PC-3 (cell line): Measurements from ENCODE around the gene CBFA2T3. TPM values are rescaled to one million over a fixed set of nuclear protein-coding genes. Genes with fewer than 3 reads are reported as not detected.

ENCODE experiments used
- ATAC-seq: fragments of 200-7000 bp; cut with Tn5 transposase; 2 replicates; pipeline ENCODE4 v1.9.1; 2020; ENCODE audit warnings: mild to moderate bottlenecking, moderate library complexity
- BruUV-seq: library from RNA; stranded (reverse); fragments of 400-500 nt; replicated peaks from 2 replicates; lab custom pipeline; 2021; lab: Mats Ljungman, UMichigan
- CTCF ChIA-PET: fragments of 300-600 bp; sonication (Branson Sonifier 250); formaldehyde crosslinking; loops from one replicate; lab custom pipeline; 2022; ENCODE audit warnings: antibody characterized with exemption; lab: Charles Lee
- POLR2A ChIA-PET: fragments of 300-600 bp; sonication (Branson Sonifier 250); formaldehyde crosslinking; loops from one replicate; lab custom pipeline; 2022; ENCODE audit warnings: antibody characterized with exemption; ENCODE audit not compliant: unreplicated experiment; lab: Charles Lee
- DNase-seq: peaks from one replicate; pipeline ENCODE4 v3.0.0-alpha.2; 2015
- H2AFZ ChIP-seq: fragments of 300-600 bp; sonication (generic); 2 replicates; pipeline ENCODE4 v1.6.0; 2016; ENCODE audit warnings: antibody characterized with exemption, low read length
- H3F3A ChIP-seq: fragments of 300-600 bp; sonication (generic); one replicate; pipeline ENCODE4 v1.6.0; 2017; ENCODE audit warnings: antibody characterized with exemption, low read length, control low read depth, mild to moderate bottlenecking; ENCODE audit not compliant: unreplicated experiment
- H3K27ac ChIP-seq: fragments of 300-600 bp; sonication (generic); 2 replicates; pipeline ENCODE4 v1.5.1; 2016; ENCODE audit warnings: mild to moderate bottlenecking, low read length
- H3K27me3 ChIP-seq: fragments of 300-600 bp; sonication (generic); 2 replicates; pipeline ENCODE4 v1.6.1; 2016; ENCODE audit warnings: low read length, mixed read lengths
- H3K36me3 ChIP-seq: fragments of 300-600 bp; sonication (generic); 2 replicates; pipeline ENCODE4 v1.6.1; 2016; ENCODE audit warnings: low read depth, mixed run types, low read length, mixed read lengths
- H3K4me1 ChIP-seq: fragments of 300-600 bp; sonication (generic); 2 replicates; pipeline ENCODE4 v1.5.1; 2016; ENCODE audit warnings: low read length; ENCODE audit not compliant: insufficient read depth
- H3K4me2 ChIP-seq: fragments of 300-600 bp; sonication (generic); 2 replicates; pipeline ENCODE4 v1.6.0; 2016; ENCODE audit warnings: low read length
- H3K4me3 ChIP-seq: fragments of 300-600 bp; sonication (generic); 2 replicates; pipeline ENCODE4 v1.5.1; 2016; ENCODE audit warnings: mild to moderate bottlenecking, low read length, mixed read lengths
- H3K79me2 ChIP-seq: fragments of 300-600 bp; sonication (generic); 2 replicates; pipeline ENCODE4 v1.6.1; 2017; ENCODE audit warnings: low read length, mixed read lengths
- H3K9ac ChIP-seq: fragments of 300-600 bp; sonication (generic); 2 replicates; pipeline ENCODE4 v1.6.0; 2016; ENCODE audit warnings: mild to moderate bottlenecking, low read length
- H3K9me2 ChIP-seq: fragments of 300-600 bp; sonication (generic); replicated peaks from 2 replicates; pipeline ENCODE4 v1.6.1; 2016; ENCODE audit warnings: mixed run types, low read length, mixed read lengths
- H3K9me3 ChIP-seq: fragments of 300-600 bp; sonication (generic); 2 replicates; pipeline ENCODE4 v1.6.1; 2016; ENCODE audit warnings: low read length, mixed read lengths
- H4K20me1 ChIP-seq: fragments of 300-600 bp; sonication (generic); 2 replicates; pipeline ENCODE4 v1.6.1; 2016; ENCODE audit warnings: low read length, mixed read lengths
- EZH2 ChIP-seq: fragments of 300-600 bp; sonication (generic); IDR thresholded peaks from one replicate; pipeline ENCODE4 v1.6.1; 2017; ENCODE audit warnings: antibody characterized with exemption, mild to moderate bottlenecking, low read length; ENCODE audit not compliant: unreplicated experiment
- EZH2phosphoT487 ChIP-seq: fragments of 300-600 bp; sonication (generic); IDR thresholded peaks from 2 replicates; pipeline ENCODE4 v1.6.1; 2018; ENCODE audit warnings: mild to moderate bottlenecking, antibody characterized with exemption, low read length, borderline replicate concordance
- intact Hi-C: fragments of 100-400 bp; cut with micrococcal nuclease; formaldehyde crosslinking; loops from 2 replicates; pipeline ENCODE4 v1.9.0; 2023
- total RNA-seq: library from RNA; depleted of rRNA; stranded (reverse); fragments of >200 nt; gene quantifications from 2 replicates; pipeline ENCODE4 v1.2.3, GENCODE V29; 2014
- TF ChIP-seq, protein P1 (sequence below): fragments of 300-600 bp; sonication (generic); conservative IDR thresholded peaks from 2 replicates; pipeline ENCODE4 v1.5.1; 2017; ENCODE audit warnings: antibody characterized with exemption, low read depth, mild to moderate bottlenecking, low read length

The CBFA2T3 gene
- total RNA-seq, 1 experiment from 2014 or later = not detected

DNA sequence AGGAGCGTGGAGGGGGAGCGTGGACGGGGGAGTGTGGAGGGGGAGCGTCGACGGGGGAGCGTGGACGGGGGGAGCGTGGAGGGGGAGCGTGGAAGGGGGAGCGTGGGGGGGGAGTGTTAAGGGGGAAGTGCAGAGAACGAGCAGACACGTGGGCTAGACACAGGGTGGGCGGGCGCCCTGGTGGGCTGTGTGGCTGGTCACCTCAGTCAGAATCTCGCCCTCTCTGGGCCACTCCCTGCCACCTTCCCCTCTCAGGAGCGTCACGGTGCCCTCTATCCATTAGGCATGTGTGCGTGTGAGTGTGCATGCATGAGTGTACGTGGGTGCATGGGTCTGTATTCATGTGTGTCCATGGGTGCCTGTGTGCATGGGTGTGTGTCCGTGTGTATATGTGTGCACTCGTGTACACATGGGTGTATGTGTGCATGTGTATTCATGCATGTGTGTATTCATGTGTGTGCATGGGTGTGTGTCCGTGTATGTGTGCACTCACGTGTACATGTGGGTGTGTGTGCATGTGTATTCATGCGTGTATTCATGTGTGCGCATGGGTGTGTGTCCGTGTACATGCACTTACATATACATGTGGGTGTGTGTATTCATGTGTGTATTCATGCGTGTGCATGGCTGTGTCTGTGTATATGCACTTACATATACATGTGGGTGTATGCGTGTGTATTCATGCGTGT lies 61.2 kb downstream of the CBFA2T3 start:
- ATAC-seq = no peak
- POLR2A ChIA-PET = no interaction called here
- Histone ChIP-seq H3K27ac (no peak overlapping the region), H3F3A (no peaks in the 10 kb centered on the region), H3K4me2 (no peak overlapping the region), H3K36me3 (no peaks in the 10 kb centered on the region), H3K9me3 (no peaks in the 10 kb centered on the region), H3K4me1 (peaks cover 2% of the 10 kb centered on the region), H3K9ac (no peak overlapping the region), H3K4me3 (no peak overlapping the region), H4K20me1 (no peaks in the 10 kb centered on the region), H2AFZ (no peak overlapping the region), H3K79me2 (no peaks in the 10 kb centered on the region), H3K27me3 (no peaks in the 10 kb centered on the region), H3K9me2 (no peaks in the 10 kb centered on the region)
- intact Hi-C loops = no loop called here
- no peak for DNase-seq
- CTCF ChIA-PET = no interaction called here
- TF ChIP-seq EZH2 = no peak
- TF ChIP-seq, protein P1, sequence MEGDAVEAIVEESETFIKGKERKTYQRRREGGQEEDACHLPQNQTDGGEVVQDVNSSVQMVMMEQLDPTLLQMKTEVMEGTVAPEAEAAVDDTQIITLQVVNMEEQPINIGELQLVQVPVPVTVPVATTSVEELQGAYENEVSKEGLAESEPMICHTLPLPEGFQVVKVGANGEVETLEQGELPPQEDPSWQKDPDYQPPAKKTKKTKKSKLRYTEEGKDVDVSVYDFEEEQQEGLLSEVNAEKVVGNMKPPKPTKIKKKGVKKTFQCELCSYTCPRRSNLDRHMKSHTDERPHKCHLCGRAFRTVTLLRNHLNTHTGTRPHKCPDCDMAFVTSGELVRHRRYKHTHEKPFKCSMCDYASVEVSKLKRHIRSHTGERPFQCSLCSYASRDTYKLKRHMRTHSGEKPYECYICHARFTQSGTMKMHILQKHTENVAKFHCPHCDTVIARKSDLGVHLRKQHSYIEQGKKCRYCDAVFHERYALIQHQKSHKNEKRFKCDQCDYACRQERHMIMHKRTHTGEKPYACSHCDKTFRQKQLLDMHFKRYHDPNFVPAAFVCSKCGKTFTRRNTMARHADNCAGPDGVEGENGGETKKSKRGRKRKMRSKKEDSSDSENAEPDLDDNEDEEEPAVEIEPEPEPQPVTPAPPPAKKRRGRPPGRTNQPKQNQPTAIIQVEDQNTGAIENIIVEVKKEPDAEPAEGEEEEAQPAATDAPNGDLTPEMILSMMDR = no peak
- TF ChIP-seq EZH2phosphoT487 = no peak
- BruUV-seq = no TSS peak

DNA sequence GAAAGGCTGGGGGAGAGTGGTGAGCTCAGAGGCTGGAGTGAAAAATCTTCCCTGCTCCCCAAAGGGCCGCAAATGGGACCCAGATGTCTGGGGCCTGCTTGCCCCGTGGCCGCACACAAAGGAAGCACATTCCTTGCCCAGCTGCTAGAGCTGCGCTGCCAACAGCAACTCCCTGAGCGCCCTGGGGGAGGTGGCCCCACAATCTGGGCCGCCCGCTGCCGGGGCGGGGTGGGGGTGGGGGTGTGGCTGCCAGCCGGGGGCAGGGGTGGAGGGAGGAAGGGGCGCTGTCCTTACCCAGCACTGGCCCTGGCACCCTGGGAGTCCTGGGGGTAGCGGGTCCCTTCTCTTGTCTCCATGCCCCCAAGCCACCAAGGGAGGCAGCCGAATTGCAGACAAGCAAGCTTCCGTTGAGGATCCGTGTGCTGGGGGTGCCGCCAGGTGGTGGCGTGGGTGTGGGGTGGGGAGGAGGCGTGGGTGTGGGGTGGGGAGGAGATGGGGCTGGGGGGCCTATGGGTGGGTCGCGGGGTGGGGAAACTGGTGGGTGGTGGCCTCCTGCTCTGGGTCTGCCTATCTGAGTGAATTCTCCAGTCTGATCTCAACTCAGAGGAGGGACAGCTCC lies 62.1 kb downstream of the CBFA2T3 start:
- Histone ChIP-seq H3K9me3 (no peaks in the 10 kb centered on the region), H3K4me3 (no peak overlapping the region), H3K4me2 (no peak overlapping the region), H3K9me2 (no peaks in the 10 kb centered on the region), H3K4me1 (no peaks in the 10 kb centered on the region), H2AFZ (no peak overlapping the region), H4K20me1 (no peaks in the 10 kb centered on the region), H3K36me3 (no peaks in the 10 kb centered on the region), H3K27ac (no peak overlapping the region), H3K79me2 (no peaks in the 10 kb centered on the region), H3K27me3 (no peaks in the 10 kb centered on the region), H3F3A (no peaks in the 10 kb centered on the region), H3K9ac (no peak overlapping the region)
- ATAC-seq = no peak
- ChIA-PET POLR2A (no interaction called here), CTCF (no interaction called here)
- no TSS peak for BruUV-seq
- TF ChIP-seq EZH2phosphoT487 (no peak), EZH2 (no peak)
- TF ChIP-seq, protein P1 = no peak
- intact Hi-C loops = no loop called here
- no peak for DNase-seq

DNA sequence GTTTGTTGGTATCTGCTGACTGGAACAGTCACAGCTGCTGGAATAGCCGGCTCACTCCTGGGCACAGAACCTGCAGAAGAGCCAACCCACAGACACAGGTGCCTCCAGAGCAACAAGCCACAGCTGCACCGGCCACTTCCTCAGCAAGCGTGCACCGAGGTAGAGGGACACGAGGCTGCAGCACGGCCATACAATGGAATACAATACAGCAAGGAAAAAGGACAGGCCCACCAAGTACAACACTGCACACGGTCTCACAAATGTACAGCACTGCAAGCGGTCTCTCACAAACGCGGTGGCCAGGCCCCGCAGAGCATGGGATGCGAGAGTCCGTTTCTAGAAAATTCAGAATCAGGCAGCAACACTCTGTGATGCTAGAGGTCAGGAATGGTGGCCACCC lies 63.1 kb downstream of the CBFA2T3 start:
- CTCF ChIA-PET = no interaction called here
- intact Hi-C loops = no loop called here

More for the DNA sequence above, 63.1 kb downstream of the CBFA2T3 start:
- DNase-seq (no peak), ATAC-seq (no peak)
- Histone ChIP-seq H3K4me1 (no peaks in the 10 kb centered on the region), H3K79me2 (no peaks in the 10 kb centered on the region), H3K36me3 (no peaks in the 10 kb centered on the region), H3K4me3 (no peak overlapping the region), H3K9me2 (no peaks in the 10 kb centered on the region), H3K27ac (no peak overlapping the region), H3K9ac (no peak overlapping the region), H3K27me3 (no peaks in the 10 kb centered on the region), H2AFZ (no peak overlapping the region), H3K9me3 (no peaks in the 10 kb centered on the region), H3K4me2 (no peak overlapping the region), H3F3A (no peaks in the 10 kb centered on the region), H4K20me1 (no peaks in the 10 kb centered on the region)
- no peak for TF ChIP-seq EZH2
- no peak for TF ChIP-seq EZH2phosphoT487
- TF ChIP-seq, protein P1 = no peak
- BruUV-seq = no TSS peak
- POLR2A ChIA-PET = no interaction called here
